NCI-H2107 (cell line): ENCODE results near the gene CLCF1.
"Not testable (repeated sequence)": the region's sequence is repeated elsewhere in the genome, so short reads cannot be mapped to it uniquely, and the experiment has no call there.

ENCODE experiments used
- DNase-seq: peaks from one replicate; lab custom pipeline; 2025; lab: John Stamatoyannopoulos, UW

Gene CLCF1

DNA sequence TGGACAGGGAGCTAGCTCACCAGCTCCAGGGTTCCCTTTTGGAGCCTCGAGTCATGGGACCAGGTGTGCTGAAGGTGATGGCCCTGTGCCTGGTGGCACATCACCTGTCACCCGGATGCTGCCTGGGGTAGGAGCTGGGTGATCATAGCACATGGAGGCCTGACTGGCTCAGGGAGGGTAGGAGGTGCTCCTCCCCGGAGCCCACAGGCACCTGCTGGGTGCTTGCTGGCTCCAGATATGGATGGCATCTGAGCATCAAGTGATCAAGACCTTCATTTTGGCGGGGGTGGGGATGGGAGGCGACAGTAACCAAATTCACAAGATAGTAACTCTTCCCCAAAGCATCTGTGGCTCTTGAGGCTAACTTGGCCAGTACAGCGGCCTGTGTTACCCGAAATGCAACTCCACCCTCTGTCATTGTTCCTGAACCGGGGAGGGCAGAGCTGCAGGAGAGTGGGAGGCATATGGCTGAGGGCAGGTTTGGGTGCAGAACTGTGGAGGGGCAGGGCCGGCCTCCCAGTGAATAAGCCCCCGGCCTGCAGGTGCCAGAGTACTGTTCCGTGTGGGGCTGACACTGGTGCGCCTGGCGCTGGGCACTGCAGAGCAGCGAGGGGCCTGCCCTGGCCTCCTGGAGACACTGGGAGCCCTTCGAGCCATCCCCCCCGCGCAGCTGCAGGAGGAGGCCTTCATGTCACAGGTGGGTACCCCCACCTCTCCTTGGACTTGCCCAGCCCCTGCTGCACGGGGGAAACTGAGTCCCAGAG is 35.2 kb upstream of the CLCF1 start:
- no peak for DNase-seq

DNA sequence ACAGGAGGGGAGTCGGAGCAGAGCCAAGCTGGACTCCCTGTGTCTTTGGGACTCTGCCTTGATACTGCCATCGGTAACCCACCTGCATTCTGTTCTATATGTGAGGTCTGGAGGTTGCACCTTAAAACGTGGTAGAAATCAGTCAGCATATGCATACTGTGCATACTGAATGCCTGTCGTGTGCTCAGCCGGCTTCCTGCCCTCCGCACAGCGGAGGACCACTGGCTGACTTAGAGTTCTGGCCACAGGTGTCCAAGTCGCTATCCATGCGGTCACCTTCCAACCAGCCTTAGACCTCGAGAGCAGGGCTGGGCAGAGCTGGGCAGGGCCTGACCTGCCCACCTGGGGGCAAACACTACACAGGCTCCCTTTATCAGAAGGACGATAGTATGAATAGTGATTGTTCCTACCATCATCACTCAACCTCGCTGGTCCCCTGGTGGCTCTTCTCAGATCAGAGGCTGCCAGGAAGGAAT is 34.3 kb upstream of the CLCF1 start:
- no peak for DNase-seq

DNA sequence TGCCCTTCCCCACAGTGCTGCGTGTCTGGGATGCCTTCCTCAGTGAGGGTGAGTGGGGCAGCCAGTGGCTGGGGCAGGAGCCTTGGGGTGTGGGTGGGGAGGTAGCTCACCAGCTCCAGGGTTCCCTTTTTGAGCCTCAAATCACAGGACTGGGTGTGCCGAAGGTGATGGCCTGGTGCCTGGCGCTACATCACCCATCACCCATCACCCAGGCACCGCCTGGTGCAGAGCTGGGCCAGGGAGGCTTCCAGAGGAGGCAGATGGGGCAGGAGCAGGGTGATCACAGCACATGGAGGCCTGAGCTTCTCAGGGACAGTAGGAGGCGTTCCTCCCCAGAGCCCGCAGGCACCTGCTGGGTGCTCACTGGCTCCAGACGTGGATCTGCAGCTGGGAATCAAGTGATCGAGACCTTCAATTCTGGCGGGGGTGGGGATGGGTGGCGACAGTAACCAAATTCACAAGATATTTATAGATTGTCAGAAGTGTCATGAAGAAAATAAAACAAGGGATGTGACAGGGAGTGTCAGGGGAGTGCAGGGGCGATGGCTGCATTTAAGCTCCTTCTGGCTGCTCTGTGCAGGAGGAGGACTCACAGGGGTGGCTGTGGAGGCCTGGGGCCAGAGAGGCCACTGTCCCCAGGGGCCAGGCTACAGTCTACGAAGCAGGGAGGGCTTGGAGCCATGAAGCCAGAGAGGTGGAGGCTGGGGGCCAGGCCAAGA is 33.7 kb upstream of the CLCF1 start:
- DNase-seq, result no peak

DNA sequence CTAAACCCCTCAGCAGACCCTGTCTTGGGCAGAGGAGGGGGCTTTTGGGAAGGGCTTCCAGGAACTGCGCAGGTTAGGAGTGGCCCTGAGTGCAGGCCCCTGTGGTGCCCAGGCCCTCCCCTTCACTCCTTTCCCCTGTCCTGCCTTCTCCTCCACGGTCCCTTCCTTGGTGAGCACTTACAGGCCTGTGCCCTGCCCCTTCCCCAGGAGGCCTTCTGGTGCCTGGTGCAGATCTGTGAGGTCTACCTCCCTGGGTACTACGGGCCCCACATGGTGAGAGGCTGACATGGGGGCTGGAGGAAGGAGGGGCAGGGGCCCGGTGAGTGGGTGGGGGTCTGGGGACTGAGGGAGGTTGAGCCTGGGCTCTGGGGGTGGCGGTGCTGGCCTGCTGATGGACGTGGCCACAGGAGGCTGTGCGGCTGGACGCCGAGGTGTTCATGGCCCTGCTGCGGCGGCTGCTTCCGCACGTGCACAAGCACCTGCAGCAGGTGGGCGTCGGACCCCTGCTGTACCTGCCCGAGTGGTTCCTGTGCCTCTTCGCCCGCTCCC is 33.1 kb upstream of the CLCF1 start:
- DNase-seq, result no peak

DNA sequence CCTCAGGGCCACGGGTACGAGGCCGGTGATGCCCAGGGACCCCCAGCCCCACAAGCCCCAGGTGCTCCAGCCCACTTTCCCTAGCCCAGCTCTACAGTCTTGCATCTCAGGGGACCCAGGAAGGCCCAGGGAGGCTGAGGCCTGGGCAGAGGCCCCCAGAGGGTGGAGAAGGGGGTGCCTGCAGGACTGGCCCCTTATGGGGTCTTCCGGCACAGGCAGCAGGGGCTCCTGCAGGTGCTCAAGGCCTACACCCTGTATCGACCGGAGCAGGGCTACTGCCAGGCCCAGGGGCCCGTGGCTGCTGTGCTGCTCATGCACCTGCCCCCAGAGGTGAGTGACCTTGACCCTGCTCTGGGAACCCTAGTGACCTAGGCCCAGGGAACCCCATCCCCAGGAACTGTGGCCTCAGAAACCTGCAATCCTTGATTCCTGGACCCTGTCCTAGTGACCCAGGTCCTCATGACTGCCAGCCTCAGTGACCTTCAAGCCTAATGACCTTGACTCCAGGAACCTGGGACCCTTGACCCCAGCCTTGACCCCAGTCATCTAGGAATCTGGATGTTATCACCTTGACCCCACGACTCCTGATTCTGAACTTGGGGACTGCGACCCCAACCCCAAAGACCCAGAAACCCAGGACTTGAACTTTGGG is 32.4 kb upstream of the CLCF1 start:
- no peak for DNase-seq

DNA sequence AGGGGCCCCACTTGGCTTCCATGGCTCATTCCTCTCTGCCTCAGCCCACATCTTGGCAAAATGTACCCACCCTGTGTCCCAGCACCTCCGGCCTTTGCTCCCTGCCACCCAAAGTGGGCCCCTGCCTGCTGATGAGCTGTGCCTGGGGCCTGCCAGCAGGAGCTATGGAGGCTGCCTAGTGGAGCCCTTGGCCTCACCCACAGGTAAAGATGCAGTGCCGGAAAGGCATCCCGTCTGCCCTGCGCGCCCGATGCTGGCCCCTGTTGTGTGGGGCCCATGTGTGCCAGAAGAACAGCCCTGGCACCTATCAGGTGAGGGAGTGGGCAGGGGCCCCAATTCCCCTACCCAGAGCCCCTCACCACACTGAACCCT is 31.8 kb upstream of the CLCF1 start:
- DNase-seq, result no peak

DNA sequence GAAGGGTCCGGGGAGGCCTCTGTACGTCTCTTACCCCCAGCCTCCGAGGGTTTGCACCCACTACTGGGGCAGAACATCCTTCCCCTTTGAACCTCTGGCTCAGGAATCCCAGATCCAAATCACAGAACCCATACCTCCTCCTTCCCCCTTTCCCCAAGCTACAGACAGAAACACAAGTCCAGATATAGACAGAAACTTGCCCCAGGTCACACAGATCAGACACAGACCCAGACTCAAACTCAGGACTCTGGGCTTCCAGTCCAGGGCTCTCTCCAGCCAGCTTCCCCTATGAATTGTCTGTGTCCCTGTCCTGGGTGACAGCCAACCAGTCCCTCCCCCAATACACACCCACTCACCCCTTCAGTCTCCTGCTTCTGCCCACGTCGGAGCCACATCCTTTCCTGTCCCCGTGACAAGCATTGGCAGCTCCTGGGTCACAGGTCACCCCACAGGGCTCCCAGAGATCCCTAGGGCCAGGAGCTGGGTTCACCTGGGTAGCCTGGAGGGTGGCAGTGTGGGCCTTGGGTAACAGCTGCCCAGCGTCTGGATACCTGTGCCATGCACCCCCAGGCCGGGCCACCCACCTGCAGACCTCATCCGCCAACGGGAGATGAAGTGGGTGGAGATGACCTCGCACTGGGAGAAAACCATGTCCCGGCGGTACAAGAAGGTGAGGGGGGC is 31.3 kb upstream of the CLCF1 start:
- no peak for DNase-seq

DNA sequence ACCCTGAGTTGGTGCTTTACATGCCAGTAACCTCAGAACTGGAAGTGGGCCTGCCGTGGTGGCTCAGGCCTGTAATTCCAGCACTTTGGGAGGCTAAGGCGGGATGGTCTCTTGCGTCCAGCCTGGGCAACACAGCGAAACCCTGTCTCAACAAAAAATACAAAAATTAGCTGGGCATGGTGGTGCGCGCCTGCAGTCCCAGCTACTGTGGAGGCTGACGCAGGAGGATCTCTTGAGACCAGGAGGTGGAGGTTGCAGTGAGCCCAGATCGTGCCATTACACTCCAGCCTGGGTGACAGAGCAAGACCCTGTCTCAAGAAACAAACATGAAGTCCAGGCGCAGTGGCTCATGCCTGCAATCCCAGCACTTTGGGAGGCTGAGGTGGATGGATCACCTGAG is 29.7 kb upstream of the CLCF1 start:
- DNase-seq, result not testable (repeated sequence)

DNA sequence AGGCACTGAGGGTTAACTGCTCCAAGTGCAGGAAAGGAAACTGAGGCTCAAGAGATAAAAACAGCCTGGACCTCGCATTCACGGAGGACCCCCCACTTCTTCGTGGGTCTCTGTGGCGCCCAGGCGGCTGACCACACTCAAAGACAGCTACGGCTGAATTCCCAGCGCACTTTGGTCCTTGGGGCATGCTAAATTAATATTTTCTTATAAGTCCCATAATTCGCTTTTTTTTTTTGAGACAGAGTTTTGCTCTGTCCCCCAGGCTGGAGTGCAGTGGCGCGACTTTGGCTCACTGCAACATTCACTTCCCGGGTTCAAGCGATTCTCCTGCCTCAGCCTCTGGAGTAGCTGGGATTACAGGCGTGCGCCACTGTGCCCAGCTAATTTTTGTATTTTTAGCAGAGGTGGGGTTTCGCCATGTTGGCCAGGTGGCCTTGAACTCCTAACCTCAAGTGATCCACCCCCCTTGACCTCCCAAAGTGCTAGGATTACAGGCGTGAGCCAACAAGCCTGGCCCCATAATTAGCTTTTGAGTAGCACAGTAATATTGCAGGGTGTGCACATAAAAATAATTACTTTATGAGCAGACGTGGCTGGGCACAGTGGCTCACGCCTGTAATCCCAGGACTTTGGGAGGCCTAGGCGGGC is 28.9 kb upstream of the CLCF1 start:
- DNase-seq, result not testable (repeated sequence)

DNA sequence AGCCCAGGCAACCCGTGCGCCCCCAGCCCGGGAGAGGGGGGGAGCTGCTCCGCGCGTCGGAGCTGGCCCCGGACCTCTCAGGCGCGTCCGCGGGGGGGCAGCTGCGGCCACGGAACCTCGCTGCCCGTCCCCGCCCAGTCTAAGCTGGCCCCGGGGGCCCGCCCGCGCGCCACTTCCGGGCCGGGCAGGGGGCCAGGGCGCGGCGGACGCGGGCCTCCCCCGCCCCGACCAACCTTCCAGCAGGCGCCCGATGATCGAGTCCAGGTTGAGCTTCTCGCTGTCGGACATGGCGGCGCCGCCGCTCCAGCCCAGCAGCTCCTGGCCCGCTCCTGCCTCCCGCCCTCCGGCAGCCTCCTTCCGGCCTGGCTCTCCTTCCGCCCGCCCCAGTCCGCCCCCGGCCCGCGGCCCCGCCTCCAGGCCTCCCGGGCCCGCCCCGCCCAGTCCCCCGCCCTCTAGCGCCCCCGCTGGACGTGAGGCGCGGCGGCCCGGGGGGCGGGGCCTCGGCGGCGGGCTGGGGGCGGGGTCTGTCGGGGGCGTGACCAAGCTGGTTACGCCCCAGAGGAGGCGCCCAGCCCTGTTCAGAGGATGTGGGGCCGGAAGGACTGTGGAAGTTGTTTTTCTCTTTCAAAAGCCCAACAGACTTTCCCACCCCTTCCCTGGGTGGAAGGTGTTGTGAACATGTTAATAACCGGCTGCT is 28.2 kb upstream of the CLCF1 start, which contains the start of gene PPP1CA:
Gene PPP1CA (minus strand): TSS at position 364 of the 697 bp plus-strand sequence. CDS start 76 bp downstream, at position 288.
- peak; percentile 92 for DNase-seq

DNA sequence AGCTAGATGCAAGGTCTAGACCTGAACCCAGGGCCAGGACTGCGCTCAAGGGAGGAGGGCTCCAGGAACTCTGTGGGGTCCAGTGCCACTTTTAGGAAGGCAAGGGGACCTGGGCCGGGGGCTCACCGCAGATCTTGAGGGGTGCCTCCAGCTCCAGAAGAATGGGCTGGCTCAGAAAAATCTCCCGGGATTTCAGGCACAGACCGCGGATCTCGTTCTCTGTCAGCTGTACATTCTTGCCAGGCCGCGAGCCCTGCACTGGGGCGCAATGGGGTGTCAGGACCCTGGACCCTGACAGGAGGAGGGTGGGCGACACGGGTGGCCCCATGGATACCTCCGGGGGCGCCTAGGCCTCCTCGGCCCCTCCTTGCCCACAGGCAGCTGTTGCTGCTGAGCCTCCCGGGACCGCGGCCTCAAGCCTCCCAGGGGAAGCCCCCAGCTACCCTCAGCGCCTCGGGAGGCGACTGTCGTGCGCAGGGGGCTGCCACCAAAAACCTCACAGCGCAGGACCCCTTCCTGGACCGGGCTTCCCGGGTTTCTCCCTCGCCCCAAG is 27.6 kb upstream of the CLCF1 start:
- no peak for DNase-seq

DNA sequence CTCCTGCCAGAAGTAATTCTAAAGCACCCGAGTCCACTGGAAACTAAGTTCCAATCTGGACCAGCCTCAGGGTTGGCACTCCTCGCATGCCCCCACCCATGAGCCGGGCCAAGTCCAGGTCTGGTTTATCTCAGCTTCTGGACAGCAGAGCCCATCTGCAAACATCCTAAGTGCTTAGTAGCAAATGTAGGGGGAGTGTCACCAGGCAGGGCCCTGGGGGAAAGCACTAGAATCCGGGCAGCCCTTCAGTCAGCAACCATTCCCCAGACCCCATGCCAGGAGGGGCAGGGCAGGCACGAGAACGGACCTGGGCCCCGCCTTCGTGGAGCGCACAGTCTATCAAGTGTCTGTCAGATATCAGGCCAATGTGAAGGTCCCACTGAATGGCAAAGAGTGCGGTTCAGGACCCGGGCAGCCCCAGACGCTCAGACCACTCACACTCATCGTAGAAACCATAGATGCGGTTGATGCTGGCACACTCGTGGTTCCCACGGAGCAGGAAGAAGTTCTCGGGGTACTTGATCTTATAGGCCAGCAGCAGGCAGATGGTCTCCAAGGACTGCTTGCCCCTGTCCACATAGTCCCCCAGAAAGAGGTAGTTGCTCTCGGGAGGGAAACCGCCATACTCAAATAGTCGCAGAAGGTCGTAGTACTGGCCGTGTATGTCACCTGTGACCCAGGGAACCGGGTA is 27.0 kb upstream of the CLCF1 start:
- DNase-seq, result no peak

DNA sequence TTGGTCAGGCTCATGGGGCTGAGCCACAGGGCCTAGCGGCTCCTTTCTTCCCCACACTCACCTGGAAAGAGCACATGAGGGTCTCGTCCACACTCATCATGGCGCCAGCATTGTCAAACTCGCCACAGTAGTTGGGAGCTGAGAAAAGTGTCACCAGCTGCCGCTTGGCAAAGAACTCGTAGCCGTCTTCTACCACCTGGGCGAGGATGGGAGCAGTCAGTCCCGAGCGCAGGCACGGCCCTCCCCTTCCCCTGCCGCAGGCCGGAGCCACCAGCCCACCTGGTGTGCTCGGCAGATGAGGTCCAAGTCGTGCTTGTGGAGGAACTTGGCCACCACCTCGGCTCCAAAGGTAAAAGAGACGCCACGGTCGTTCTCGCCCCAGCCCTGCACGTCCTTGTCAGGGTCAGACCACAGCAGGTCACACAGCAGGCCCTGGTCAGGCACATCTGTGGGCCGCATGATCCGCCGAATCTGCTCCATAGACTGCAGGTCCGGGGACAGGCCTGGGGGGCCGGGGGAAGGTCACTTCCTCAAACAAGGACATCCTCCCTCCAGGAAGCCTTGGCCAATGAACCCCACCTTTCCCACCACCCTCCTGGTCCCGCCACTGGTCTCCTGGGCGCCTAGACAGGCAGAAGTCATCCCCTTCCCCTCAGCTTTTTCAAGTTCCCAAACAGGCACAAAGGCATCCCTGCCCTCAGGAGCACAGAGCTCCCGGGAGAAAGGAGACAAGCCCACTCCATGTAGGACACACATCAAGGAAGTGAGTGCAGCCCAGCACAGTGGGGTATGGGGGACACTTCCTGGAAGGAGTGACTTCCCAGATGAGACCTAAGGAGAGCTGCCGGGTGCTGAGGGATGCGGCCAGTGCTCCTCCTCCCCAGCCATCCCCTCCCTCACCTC is 25.5 kb upstream of the CLCF1 start:
- DNase-seq, result no peak

DNA sequence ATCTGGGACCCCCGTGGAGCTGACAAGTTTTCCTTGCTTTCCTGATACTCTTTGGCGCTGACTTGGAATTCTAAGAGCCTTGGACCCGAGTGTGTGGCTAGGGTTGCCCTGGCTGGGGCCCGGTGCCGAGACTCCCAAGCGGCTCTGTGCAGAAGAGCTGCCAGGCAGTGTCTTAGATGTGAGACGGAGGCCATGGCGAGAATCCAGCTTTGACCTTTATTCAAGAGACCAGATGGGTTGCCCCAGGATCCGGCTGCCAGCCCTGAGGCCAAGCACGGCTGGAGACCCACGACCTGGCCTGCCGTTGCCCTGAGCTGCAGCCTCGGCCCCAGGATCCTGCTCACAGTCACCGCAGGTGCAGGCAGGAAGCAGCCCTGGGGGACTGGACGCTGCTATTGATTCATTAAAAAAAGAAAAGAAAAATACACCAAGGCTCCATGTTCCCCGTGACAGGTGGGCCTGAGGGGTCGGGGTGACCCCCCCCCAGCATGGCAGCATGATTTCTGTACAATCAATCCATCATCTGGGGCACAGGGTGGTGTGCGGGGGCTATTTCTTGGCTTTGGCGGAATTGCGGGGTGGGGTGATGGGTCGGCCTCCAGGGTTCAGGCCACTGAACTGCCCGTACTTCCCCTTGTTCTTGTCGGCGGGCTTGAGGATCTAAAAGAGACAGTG is 24.7 kb upstream of the CLCF1 start:
- no peak for DNase-seq

DNA sequence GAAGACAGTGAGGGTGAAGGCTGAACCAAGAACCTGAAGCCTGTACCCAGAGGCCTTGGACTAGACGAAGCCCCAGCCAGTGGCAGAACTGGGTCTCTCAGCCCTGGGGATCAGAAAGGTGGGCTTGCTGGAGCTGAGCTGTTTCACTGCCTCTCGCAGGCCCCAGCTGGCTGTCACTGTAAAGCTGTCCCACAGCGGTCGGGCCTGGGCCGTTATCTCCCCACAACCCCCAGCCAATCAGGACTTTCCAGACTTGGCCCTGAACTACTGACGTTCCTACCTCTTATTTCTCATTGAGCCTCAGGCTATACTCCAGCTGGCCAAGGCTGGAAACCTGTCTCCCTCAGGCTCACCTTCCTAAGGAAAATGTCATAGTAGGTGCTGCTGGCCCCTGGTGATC is 24.1 kb upstream of the CLCF1 start:
- DNase-seq, result no peak

DNA sequence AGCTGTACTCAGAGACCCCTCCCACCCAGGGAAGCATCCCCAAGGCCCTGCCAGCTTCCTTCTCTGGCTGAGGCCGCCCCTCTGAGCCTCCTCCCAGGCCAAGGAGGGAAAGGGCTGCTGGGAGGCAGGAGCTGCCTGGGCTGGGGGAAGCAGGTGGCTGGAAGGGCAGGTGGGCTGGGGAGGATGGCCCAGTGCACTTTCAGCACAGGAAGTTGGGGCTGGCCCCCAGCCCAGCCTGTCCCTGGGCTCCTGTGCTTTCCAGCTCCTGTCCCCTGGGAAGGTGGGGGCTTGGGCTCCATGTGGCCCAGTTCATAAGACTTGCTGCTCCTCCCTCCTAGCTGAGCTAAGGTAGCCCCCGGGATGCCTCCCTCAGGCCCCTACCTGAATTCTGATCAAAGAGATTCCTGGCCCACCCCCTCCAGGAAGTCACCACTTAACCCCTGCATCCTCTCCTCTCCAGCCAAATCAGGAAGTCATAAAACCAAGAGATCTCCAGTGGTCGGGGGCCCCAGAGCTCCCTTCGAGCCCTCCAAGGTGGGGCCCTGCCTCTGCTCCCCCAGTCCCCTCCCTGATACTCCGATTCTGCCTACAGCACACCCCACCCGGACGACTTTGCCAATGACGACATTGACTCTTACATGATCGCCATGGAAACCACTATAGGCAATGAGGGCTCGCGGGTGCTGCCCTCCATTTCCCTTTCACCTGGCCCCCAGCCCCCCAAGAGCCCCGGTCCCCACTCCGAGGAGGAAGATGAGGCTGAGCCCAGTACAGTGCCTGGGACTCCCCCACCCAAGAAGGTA is 23.4 kb upstream of the CLCF1 start:
- DNase-seq, result no peak

DNA sequence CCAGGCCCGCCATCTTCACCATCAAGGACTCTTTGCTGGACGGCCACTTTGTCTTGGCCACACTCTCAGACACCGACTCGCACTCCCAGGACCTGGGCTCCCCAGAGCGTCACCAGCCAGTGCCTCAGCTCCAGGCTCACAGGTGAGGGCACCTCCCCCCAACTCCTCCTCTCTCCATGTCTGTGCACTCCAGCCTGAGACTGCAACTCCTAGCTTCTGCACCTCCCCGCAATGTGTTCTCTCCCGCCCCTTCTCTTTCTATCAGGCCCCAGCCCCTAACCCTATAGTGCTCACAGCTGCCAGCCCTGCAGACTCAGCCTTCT is 22.8 kb upstream of the CLCF1 start:
- DNase-seq, result no peak
